HCT116 (cell line): ENCODE data around the gene ELF3. TPM values are rescaled to one million over a fixed set of nuclear protein-coding genes. Genes with fewer than 3 reads are reported as not detected.

Source experiments
- ATAC-seq: fragments of 200-7000 bp; cut with Tn5 transposase; 2 replicates; pipeline ENCODE4 v1.9.1; 2020; ENCODE audit warnings: mild to moderate bottlenecking, moderate library complexity
- BruUV-seq: library from RNA; stranded (reverse); fragments of 400-500 nt; replicated peaks from 2 replicates; lab custom pipeline; 2021; lab: Mats Ljungman, UMichigan
- CTCF ChIA-PET: fragments of 300-600 bp; sonication (Branson Sonifier 250); formaldehyde crosslinking; loops from one replicate; lab custom pipeline; 2021; ENCODE audit warnings: antibody characterized with exemption; lab: Charles Lee
- POLR2A ChIA-PET: fragments of 300-600, 350-600 bp; sonication (Branson Sonifier 250); formaldehyde crosslinking; loops from one replicate; lab custom pipeline; 2021; ENCODE audit warnings: antibody characterized with exemption; lab: Charles Lee
- RAD21 ChIA-PET, 2 experiments: fragments of 300-600 bp; sonication (Branson Sonifier 250); formaldehyde crosslinking; loops; one replicate each; lab custom pipeline; 2023; ENCODE audit warnings: low total read pairs in 2 of 2; ENCODE audit not compliant: uncharacterized antibody in 2 of 2, unreplicated experiment in 2 of 2, low non-redundant PET in 1 of 2; lab: Charles Lee
- DNase-seq: peaks from one replicate; pipeline ENCODE4 v3.0.0-alpha.2; 2010; ENCODE audit warnings: low read depth, low spot score
- H2AFZ ChIP-seq: fragments of 200-600 bp; shearing (Covaris generic), sonication (generic); 2 replicates; pipeline ENCODE4 v1.6.1; 2017; ENCODE audit warnings: low read depth, mixed run types, mixed read lengths, antibody characterized with exemption, low read length; ENCODE audit not compliant: poor library complexity, severe bottlenecking
- H3K27ac ChIP-seq: 2 replicates; pipeline ENCODE4 v1.5.1; 2012; ENCODE audit warnings: low read depth, low read length
- H3K27me3 ChIP-seq: fragments of 200-600 bp; sonication (generic); 2 replicates; pipeline ENCODE4 v1.6.1; 2016; ENCODE audit warnings: mixed run types, low read length, mixed read lengths; ENCODE audit not compliant: insufficient read depth
- H3K36me3 ChIP-seq, 2 experiments: fragments of 200-500 bp in 1 of 2; fragments of 200-600 bp in 1 of 2; sonication (Bioruptor generic) in 1 of 2; sonication (generic) in 1 of 2; 2 replicates each; pipeline versions ENCODE4 v1.5.1 to v1.6.1; 2014 to 2016; ENCODE audit warnings: low read length in 2 of 2, inconsistent platforms in 1 of 2, mixed read lengths in 1 of 2, mixed run types in 1 of 2; ENCODE audit not compliant: insufficient read depth in 2 of 2, control insufficient read depth in 1 of 2
- H3K4me1 ChIP-seq, 2 experiments: fragments of 200-600 bp in 1 of 2; sonication (generic) in 1 of 2; 2 replicates each; pipeline versions ENCODE4 v1.5.1 to v1.6.1; 2012 to 2017; ENCODE audit warnings: low read length in 2 of 2, inconsistent platforms in 1 of 2, mild to moderate bottlenecking in 1 of 2, mixed read lengths in 1 of 2, mixed run types in 1 of 2, moderate library complexity in 1 of 2; ENCODE audit not compliant: insufficient read depth in 2 of 2, control insufficient read depth in 1 of 2
- H3K4me2 ChIP-seq: fragments of 200-600 bp; sonication (generic); 2 replicates; pipeline ENCODE4 v1.6.1; 2017; ENCODE audit warnings: mixed run types, low read length, mixed read lengths
- H3K4me3 ChIP-seq, 2 experiments: fragments of 200-600 bp in 1 of 2; sonication (generic) in 1 of 2; replicated peaks in 1 of 2; 2 replicates each; pipeline ENCODE4 v1.5.1; 2011 to 2016; ENCODE audit warnings: low read length in 2 of 2, control low read depth in 1 of 2, low read depth in 1 of 2, mild to moderate bottlenecking in 1 of 2, mixed read lengths in 1 of 2, mixed run types in 1 of 2
- H3K79me2 ChIP-seq: fragments of 200-600 bp; sonication (generic); 2 replicates; pipeline ENCODE4 v1.6.1; 2017; ENCODE audit warnings: mild to moderate bottlenecking, mixed run types, low read length, moderate library complexity, mixed read lengths; ENCODE audit not compliant: insufficient read depth
- H3K9ac ChIP-seq: fragments of 200-600 bp; sonication (generic); 2 replicates; pipeline ENCODE4 v1.6.1; 2016; ENCODE audit warnings: low read length, mixed read lengths
- H3K9me2 ChIP-seq: fragments of 200-600 bp; sonication (generic), shearing (Covaris generic); 2 replicates; pipeline ENCODE4 v1.6.1; 2017; ENCODE audit warnings: mixed run types, mild to moderate bottlenecking, moderate library complexity; ENCODE audit not compliant: insufficient read depth
- H3K9me3 ChIP-seq, 2 experiments: fragments of 200-500 bp in 1 of 2; fragments of 200-600 bp in 1 of 2; sonication (Bioruptor generic) in 1 of 2; sonication (generic) in 1 of 2; 2 replicates each; pipeline ENCODE4 v1.6.1; 2014 to 2017; ENCODE audit warnings: low read length in 2 of 2, mixed read lengths in 2 of 2, inconsistent platforms in 1 of 2, low read depth in 1 of 2, mild to moderate bottlenecking in 1 of 2, mixed run types in 1 of 2, moderate library complexity in 1 of 2; ENCODE audit not compliant: control insufficient read depth in 1 of 2, insufficient read depth in 1 of 2
- H4K20me1 ChIP-seq: fragments of 200-600 bp; sonication (generic), shearing (Covaris generic); 2 replicates; pipeline ENCODE4 v1.6.1; 2017; ENCODE audit warnings: mixed run types, mild to moderate bottlenecking, moderate library complexity; ENCODE audit not compliant: insufficient read depth
- POLR2AphosphoS5 ChIP-seq: IDR thresholded peaks from 2 replicates; pipeline ENCODE4 v1.6.1; 2011; ENCODE audit warnings: mild to moderate bottlenecking, low read depth, low read length, moderate library complexity
- YY1 ChIP-seq: IDR thresholded peaks from 2 replicates; pipeline ENCODE4 v1.6.1; 2011; ENCODE audit warnings: low read length, low read depth, moderate library complexity, mild to moderate bottlenecking; ENCODE audit not compliant: insufficient replicate concordance; ENCODE audit errors: extremely low read depth
- ZFX ChIP-seq: fragments of 450-650 bp; IDR thresholded peaks from 2 replicates; pipeline ENCODE4 v1.6.1; 2017
- intact Hi-C: fragments of 100-400 bp; cut with micrococcal nuclease; formaldehyde crosslinking; loops from 2 replicates; pipeline ENCODE4 v1.10.0; 2022
- total RNA-seq: library from RNA; stranded (reverse); gene quantifications from one replicate; pipeline ENCODE4 v1.2.1, GENCODE V29; 2021; ENCODE audit not compliant: unreplicated experiment
- TF ChIP-seq, protein P1 (sequence below): IDR thresholded peaks from 2 replicates; pipeline ENCODE4 v1.6.1; 2012; ENCODE audit warnings: low read depth

The ELF3 gene
- total RNA-seq, 1 experiment from 2014 or later, result 200 TPM

DNA sequence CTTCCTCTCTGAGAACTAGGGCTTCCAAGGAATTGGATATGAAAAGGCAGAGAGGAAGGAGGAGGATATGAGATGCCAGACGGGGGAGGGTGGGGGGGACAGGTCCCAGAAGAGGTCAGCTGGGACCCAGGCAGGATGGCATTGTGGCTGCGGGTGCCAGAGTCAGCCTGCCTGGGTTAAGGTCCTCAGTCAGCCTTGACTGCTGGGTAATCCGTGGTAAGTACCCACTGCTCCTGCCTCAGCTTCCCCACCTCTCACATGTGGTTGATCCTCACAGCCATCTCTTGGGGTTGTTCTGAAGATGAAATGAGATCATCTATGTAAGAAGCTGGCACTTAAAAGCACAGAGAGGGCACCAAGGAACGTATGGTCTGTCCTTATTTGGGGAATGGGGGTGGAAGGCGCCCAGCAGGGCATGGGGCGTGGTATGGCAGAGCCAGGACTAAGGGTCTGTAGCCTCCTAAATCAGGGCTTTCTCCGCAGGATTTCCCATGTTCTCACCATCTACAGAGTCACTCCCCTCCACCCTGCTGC is 23.8 kb downstream of the ELF3 start:
- ATAC-seq, result peak; percentile 37

More for the DNA sequence above, 23.8 kb downstream of the ELF3 start:
- Histone ChIP-seq H3K9ac (peak overlapping the region; percentile 65), H3K9me2 (no peaks in the 10 kb centered on the region), H4K20me1 (no peaks in the 10 kb centered on the region), H3K4me2 (peak overlapping the region; percentile 90), H3K9me3 (no peaks in the 10 kb centered on the region), H3K4me3 (peak overlapping the region; percentile 20 to 44; a peak in 3 of 4 replicates), H3K79me2 (no peaks in the 10 kb centered on the region), H3K27ac (peak overlapping the region; percentile 93), H2AFZ (no peak overlapping the region), H3K36me3 (no peaks in the 10 kb centered on the region), H3K4me1 (peaks cover 50 to 69% of the 10 kb centered on the region in 2 experiments), H3K27me3 (no peaks in the 10 kb centered on the region)
- ChIA-PET RAD21 (interaction anchor here (0.5 to 1.3 kb wide), 6 partner anchors 16 to 78 kb away, joined by 3 to 8 read pairs (median 4); partner anchors contain the start of gene ELF3 (in 2 of the 2)), CTCF (interaction anchor here (0.8 to 1.3 kb wide), 6 partner anchors 10 to 35 kb away, joined by 3 to 7 read pairs (median 4); partner anchors contain the start of gene ELF3), POLR2A (interaction anchor here (0.9 to 2.5 kb wide), 11 partner anchors 10 to 79 kb away, joined by 3 to 43 read pairs (median 6); partner anchors contain the start of genes ELF3 and TIMM17A)
- DNase-seq, result no peak
- TF ChIP-seq YY1 (no peak), POLR2AphosphoS5 (no peak), ZFX (no peak)
- TF ChIP-seq, protein P1, sequence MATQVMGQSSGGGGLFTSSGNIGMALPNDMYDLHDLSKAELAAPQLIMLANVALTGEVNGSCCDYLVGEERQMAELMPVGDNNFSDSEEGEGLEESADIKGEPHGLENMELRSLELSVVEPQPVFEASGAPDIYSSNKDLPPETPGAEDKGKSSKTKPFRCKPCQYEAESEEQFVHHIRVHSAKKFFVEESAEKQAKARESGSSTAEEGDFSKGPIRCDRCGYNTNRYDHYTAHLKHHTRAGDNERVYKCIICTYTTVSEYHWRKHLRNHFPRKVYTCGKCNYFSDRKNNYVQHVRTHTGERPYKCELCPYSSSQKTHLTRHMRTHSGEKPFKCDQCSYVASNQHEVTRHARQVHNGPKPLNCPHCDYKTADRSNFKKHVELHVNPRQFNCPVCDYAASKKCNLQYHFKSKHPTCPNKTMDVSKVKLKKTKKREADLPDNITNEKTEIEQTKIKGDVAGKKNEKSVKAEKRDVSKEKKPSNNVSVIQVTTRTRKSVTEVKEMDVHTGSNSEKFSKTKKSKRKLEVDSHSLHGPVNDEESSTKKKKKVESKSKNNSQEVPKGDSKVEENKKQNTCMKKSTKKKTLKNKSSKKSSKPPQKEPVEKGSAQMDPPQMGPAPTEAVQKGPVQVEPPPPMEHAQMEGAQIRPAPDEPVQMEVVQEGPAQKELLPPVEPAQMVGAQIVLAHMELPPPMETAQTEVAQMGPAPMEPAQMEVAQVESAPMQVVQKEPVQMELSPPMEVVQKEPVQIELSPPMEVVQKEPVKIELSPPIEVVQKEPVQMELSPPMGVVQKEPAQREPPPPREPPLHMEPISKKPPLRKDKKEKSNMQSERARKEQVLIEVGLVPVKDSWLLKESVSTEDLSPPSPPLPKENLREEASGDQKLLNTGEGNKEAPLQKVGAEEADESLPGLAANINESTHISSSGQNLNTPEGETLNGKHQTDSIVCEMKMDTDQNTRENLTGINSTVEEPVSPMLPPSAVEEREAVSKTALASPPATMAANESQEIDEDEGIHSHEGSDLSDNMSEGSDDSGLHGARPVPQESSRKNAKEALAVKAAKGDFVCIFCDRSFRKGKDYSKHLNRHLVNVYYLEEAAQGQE, result no peak
- BruUV-seq, result TSS peak; percentile 98
- intact Hi-C loops, result no loop called here
